PC-3 (cell line): ENCODE data around the gene MAGEA2. TPM values are rescaled to one million over a fixed set of nuclear protein-coding genes. Genes with fewer than 3 reads are reported as not detected.
"Not testable (repeated sequence)": the region's sequence is repeated elsewhere in the genome, so short reads cannot be mapped to it uniquely, and the experiment has no call there.

ENCODE experiments used
- ATAC-seq: fragments of 200-7000 bp; cut with Tn5 transposase; 2 replicates; pipeline ENCODE4 v1.9.1; 2020; ENCODE audit warnings: mild to moderate bottlenecking, moderate library complexity
- BruUV-seq: library from RNA; stranded (reverse); fragments of 400-500 nt; replicated peaks from 2 replicates; lab custom pipeline; 2021; lab: Mats Ljungman, UMichigan
- CTCF ChIA-PET: fragments of 300-600 bp; sonication (Branson Sonifier 250); formaldehyde crosslinking; loops from one replicate; lab custom pipeline; 2022; ENCODE audit warnings: antibody characterized with exemption; lab: Charles Lee
- POLR2A ChIA-PET: fragments of 300-600 bp; sonication (Branson Sonifier 250); formaldehyde crosslinking; loops from one replicate; lab custom pipeline; 2022; ENCODE audit warnings: antibody characterized with exemption; ENCODE audit not compliant: unreplicated experiment; lab: Charles Lee
- DNase-seq: peaks from one replicate; pipeline ENCODE4 v3.0.0-alpha.2; 2015
- H2AFZ ChIP-seq: fragments of 300-600 bp; sonication (generic); 2 replicates; pipeline ENCODE4 v1.6.0; 2016; ENCODE audit warnings: antibody characterized with exemption, low read length
- H3F3A ChIP-seq: fragments of 300-600 bp; sonication (generic); one replicate; pipeline ENCODE4 v1.6.0; 2017; ENCODE audit warnings: antibody characterized with exemption, low read length, control low read depth, mild to moderate bottlenecking; ENCODE audit not compliant: unreplicated experiment
- H3K27ac ChIP-seq: fragments of 300-600 bp; sonication (generic); 2 replicates; pipeline ENCODE4 v1.5.1; 2016; ENCODE audit warnings: mild to moderate bottlenecking, low read length
- H3K27me3 ChIP-seq: fragments of 300-600 bp; sonication (generic); 2 replicates; pipeline ENCODE4 v1.6.1; 2016; ENCODE audit warnings: low read length, mixed read lengths
- H3K36me3 ChIP-seq: fragments of 300-600 bp; sonication (generic); 2 replicates; pipeline ENCODE4 v1.6.1; 2016; ENCODE audit warnings: low read depth, mixed run types, low read length, mixed read lengths
- H3K4me1 ChIP-seq: fragments of 300-600 bp; sonication (generic); 2 replicates; pipeline ENCODE4 v1.5.1; 2016; ENCODE audit warnings: low read length; ENCODE audit not compliant: insufficient read depth
- H3K4me2 ChIP-seq: fragments of 300-600 bp; sonication (generic); 2 replicates; pipeline ENCODE4 v1.6.0; 2016; ENCODE audit warnings: low read length
- H3K4me3 ChIP-seq: fragments of 300-600 bp; sonication (generic); 2 replicates; pipeline ENCODE4 v1.5.1; 2016; ENCODE audit warnings: mild to moderate bottlenecking, low read length, mixed read lengths
- H3K79me2 ChIP-seq: fragments of 300-600 bp; sonication (generic); 2 replicates; pipeline ENCODE4 v1.6.1; 2017; ENCODE audit warnings: low read length, mixed read lengths
- H3K9ac ChIP-seq: fragments of 300-600 bp; sonication (generic); 2 replicates; pipeline ENCODE4 v1.6.0; 2016; ENCODE audit warnings: mild to moderate bottlenecking, low read length
- H3K9me2 ChIP-seq: fragments of 300-600 bp; sonication (generic); replicated peaks from 2 replicates; pipeline ENCODE4 v1.6.1; 2016; ENCODE audit warnings: mixed run types, low read length, mixed read lengths
- H3K9me3 ChIP-seq: fragments of 300-600 bp; sonication (generic); 2 replicates; pipeline ENCODE4 v1.6.1; 2016; ENCODE audit warnings: low read length, mixed read lengths
- H4K20me1 ChIP-seq: fragments of 300-600 bp; sonication (generic); 2 replicates; pipeline ENCODE4 v1.6.1; 2016; ENCODE audit warnings: low read length, mixed read lengths
- intact Hi-C: fragments of 100-400 bp; cut with micrococcal nuclease; formaldehyde crosslinking; loops from 2 replicates; pipeline ENCODE4 v1.9.0; 2023
- total RNA-seq: library from RNA; depleted of rRNA; stranded (reverse); fragments of >200 nt; gene quantifications from 2 replicates; pipeline ENCODE4 v1.2.3, GENCODE V29; 2014; rRNA removed

MAGEA2 gene
- total RNA-seq, 1 experiment from 2014 or later, result not detected

- BruUV-seq, H3K27me3 ChIP-seq, H3K4me1 ChIP-seq, H3K9me2 ChIP-seq, H2AFZ ChIP-seq, H3K27ac ChIP-seq, ATAC-seq, H4K20me1 ChIP-seq, H3K36me3 ChIP-seq, H3K4me3 ChIP-seq, H3K9me3 ChIP-seq, H3K79me2 ChIP-seq, H3K4me2 ChIP-seq, POLR2A ChIA-PET, H3K9ac ChIP-seq, H3F3A ChIP-seq, CTCF ChIA-PET, DNase-seq, intact Hi-C loops: not testable (repeated sequence)
Measured at GRCh38 chrX:152709173-152709572, 44.5 kb downstream of the MAGEA2 start, which contains the start of gene CSAG2. Gene CSAG2, minus strand, starts transcription at chrX:152709273. Its CDS starts 161 bp downstream, at chrX:152709112.

GRCh38 chrX:152706500-152706899 lies 47.1 kb downstream of the MAGEA2 start:
- H3F3A ChIP-seq, POLR2A ChIA-PET, H3K79me2 ChIP-seq, ATAC-seq, DNase-seq, H3K9me3 ChIP-seq, H3K27ac ChIP-seq, H3K4me1 ChIP-seq, H3K4me3 ChIP-seq, H3K36me3 ChIP-seq, intact Hi-C loops, H3K9me2 ChIP-seq, H3K4me2 ChIP-seq, BruUV-seq, H3K9ac ChIP-seq, H4K20me1 ChIP-seq, H2AFZ ChIP-seq, H3K27me3 ChIP-seq, CTCF ChIA-PET: not testable (repeated sequence)

GRCh38 chrX:152700390-152700789 lies 53.3 kb downstream of the MAGEA2 start:
- H3F3A ChIP-seq, ATAC-seq, H3K27ac ChIP-seq, H3K9ac ChIP-seq, H3K4me1 ChIP-seq, CTCF ChIA-PET, H3K9me2 ChIP-seq, H4K20me1 ChIP-seq, H3K27me3 ChIP-seq, H3K79me2 ChIP-seq, POLR2A ChIA-PET, DNase-seq, BruUV-seq, H2AFZ ChIP-seq, H3K9me3 ChIP-seq, H3K36me3 ChIP-seq, H3K4me2 ChIP-seq, intact Hi-C loops, H3K4me3 ChIP-seq: not testable (repeated sequence)

Other genes starting within 250 kb of the MAGEA2 start
- gene GABRQ, start 115.9 kb downstream of the MAGEA2 start, total RNA-seq, result under 0.01 TPM in 1 of 2 replicates, not detected in the other
- gene MAGEA3, start 55.0 kb downstream of the MAGEA2 start, total RNA-seq, result 2.5 and 3.0 TPM in 2 replicates
- not detected in 2 replicates for gene CSAG2, start 44.6 kb downstream of the MAGEA2 start, total RNA-seq
- not detected in 2 replicates for gene MAGEA2B, start 39.2 kb downstream of the MAGEA2 start, total RNA-seq
- gene CSAG1, start 20.1 kb downstream of the MAGEA2 start, total RNA-seq, result not detected in 2 replicates
- 0.23 and 0.29 TPM in 2 replicates for gene MAGEA12, start 20.1 kb downstream of the MAGEA2 start, total RNA-seq
- gene CSAG3, start 5.4 kb upstream of the MAGEA2 start, total RNA-seq, result not detected in 2 replicates
- 1.2 and 1.3 TPM in 2 replicates for gene MAGEA6, start 15.8 kb upstream of the MAGEA2 start, total RNA-seq
- 40.9 and 42.9 TPM in 2 replicates for gene CETN2, start 76.9 kb upstream of the MAGEA2 start, total RNA-seq
- 32.3 and 33.7 TPM in 2 replicates for gene NSDHL, start 77.2 kb upstream of the MAGEA2 start, total RNA-seq
- gene ZNF185, start 144.2 kb upstream of the MAGEA2 start, total RNA-seq, result 68.9 and 77.0 TPM in 2 replicates
- gene PNMA5, start 240.3 kb upstream of the MAGEA2 start, total RNA-seq, result not detected in 2 replicates